ENCODE data around the gene SSTR3. TPM values are rescaled to one million over a fixed set of nuclear protein-coding genes. Genes with fewer than 3 reads are reported as not detected.

The SSTR3 gene
- total and polyA plus RNA-seq, 10 of the 15 experiments (the other 5 are each of a cell fraction or from before 2014, with no cell fraction given) = 0.03 to 4.5 (median 2.4) TPM

GRCh38 chr22:37215890-37216289, 3.6 kb upstream of the SSTR3 start (continued):
- TF ChIP-seq GATAD2B (conservative IDR thresholded peaks at IDR 0.05; ENCODE audit: low read depth) = no peak
- TF ChIP-seq JUNB (IDR thresholded peaks at IDR 0.05) = no peak
- TF ChIP-seq RELB (IDR thresholded peaks at IDR 0.05; ENCODE audit: low read depth) = no peak
- TF ChIP-seq BCL11A (IDR thresholded peaks at IDR 0.05; ENCODE audit: low read depth, low read length) = 0 out of 2 replicates have a peak, but pooled peaks have one; percentile 34
- TF ChIP-seq STAT3 (IDR thresholded peaks at IDR 0.05; ENCODE audit: low read depth, low read length) = no peak
- TF ChIP-seq IRF4 (IDR thresholded peaks at IDR 0.05; ENCODE audit: low read depth, low read length) = no peak
- no peak for TF ChIP-seq RFX5 (IDR thresholded peaks at IDR 0.05; ENCODE audit: low read depth, low read length)
- TF ChIP-seq BCL3 (IDR thresholded peaks at IDR 0.05; ENCODE audit: borderline replicate concordance, insufficient read depth, low read depth, low read length, poor library complexity, severe bottlenecking) = no peak
- no peak for TF ChIP-seq KDM1A (IDR thresholded peaks at IDR 0.05; ENCODE audit: borderline replicate concordance)
- TF ChIP-seq NRF1 (conservative IDR thresholded peaks at IDR 0.05; ENCODE audit: low read depth, low read length) = no peak
- TF ChIP-seq ZBTB40 (IDR thresholded peaks at IDR 0.05; ENCODE audit: borderline replicate concordance) = no peak
- TF ChIP-seq CBX3 (IDR thresholded peaks at IDR 0.05; ENCODE audit: borderline replicate concordance, low read depth) = no peak
- no peak for TF ChIP-seq HDAC2 (IDR thresholded peaks at IDR 0.05)
- TF ChIP-seq HDGF (IDR thresholded peaks at IDR 0.05) = no peak
- no peak for TF ChIP-seq CHD4 (IDR thresholded peaks at IDR 0.05)
- TF ChIP-seq ZZZ3 (IDR thresholded peaks at IDR 0.05; ENCODE audit: control insufficient read depth, insufficient read length, low read depth) = no peak
- TF ChIP-seq SUZ12 (IDR thresholded peaks at IDR 0.05; ENCODE audit: unreplicated experiment) = no peak
- no peak for TF ChIP-seq TCF12 (IDR thresholded peaks at IDR 0.05; ENCODE audit: low read depth, low read length)
- TF ChIP-seq NBN (IDR thresholded peaks at IDR 0.05) = no peak
- no peak for TF ChIP-seq POLR2A (IDR thresholded peaks at IDR 0.05; ENCODE audit: low read depth, low read length)
- TF ChIP-seq CUX1 (IDR thresholded peaks at IDR 0.05; ENCODE audit: insufficient replicate concordance, low read depth, low read length) = no peak
- no peak for TF ChIP-seq CHD1 (IDR thresholded peaks at IDR 0.05; ENCODE audit: low read depth, low read length)

All from GM12878 (cell line).